Measurements from ENCODE around the gene TAF8.

DNA sequence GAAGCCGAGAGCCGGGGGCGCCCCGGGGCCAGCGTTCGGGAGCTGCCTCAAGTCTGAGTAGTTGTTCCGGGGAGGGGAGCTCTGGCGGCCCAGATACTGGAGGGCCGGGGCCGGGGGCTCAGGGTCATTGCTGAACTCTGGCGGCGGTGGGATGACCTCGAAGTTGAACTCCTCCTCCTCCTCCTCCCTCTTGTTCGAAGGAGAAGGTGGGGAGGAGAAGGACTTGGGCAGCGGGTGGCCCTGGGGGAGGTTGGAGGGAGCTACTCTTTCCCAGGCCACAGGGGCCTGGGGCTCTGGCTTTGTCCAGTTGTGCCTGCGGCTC lies 54.4 kb downstream of the TAF8 start:
- TF ChIP-seq NFRKB (IDR thresholded peaks at IDR 0.05) (no peak), FOXM1 (IDR thresholded peaks at IDR 0.05; ENCODE audit: borderline replicate concordance) (no peak), ARNT (IDR thresholded peaks at IDR 0.05) (no peak), LEF1 (IDR thresholded peaks at IDR 0.05; ENCODE audit: borderline replicate concordance) (no peak), SP1 (IDR thresholded peaks at IDR 0.05) (no peak), FOXK2 (IDR thresholded peaks at IDR 0.05) (no peak), TARDBP (IDR thresholded peaks at IDR 0.05) (no peak), HDGF (IDR thresholded peaks at IDR 0.05; ENCODE audit: borderline replicate concordance) (no peak), L3MBTL2 (conservative IDR thresholded peaks at IDR 0.05) (no peak), BHLHE40 (IDR thresholded peaks at IDR 0.05; ENCODE audit: borderline replicate concordance) (no peak)
- TF ChIP-seq, protein P1, sequence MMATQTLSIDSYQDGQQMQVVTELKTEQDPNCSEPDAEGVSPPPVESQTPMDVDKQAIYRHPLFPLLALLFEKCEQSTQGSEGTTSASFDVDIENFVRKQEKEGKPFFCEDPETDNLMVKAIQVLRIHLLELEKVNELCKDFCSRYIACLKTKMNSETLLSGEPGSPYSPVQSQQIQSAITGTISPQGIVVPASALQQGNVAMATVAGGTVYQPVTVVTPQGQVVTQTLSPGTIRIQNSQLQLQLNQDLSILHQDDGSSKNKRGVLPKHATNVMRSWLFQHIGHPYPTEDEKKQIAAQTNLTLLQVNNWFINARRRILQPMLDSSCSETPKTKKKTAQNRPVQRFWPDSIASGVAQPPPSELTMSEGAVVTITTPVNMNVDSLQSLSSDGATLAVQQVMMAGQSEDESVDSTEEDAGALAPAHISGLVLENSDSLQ (IDR thresholded peaks at IDR 0.05): no peak
